H9 (cell line): ENCODE results near the gene MCEE. TPM values are rescaled to one million over a fixed set of nuclear protein-coding genes. Genes with fewer than 3 reads are reported as not detected.

ENCODE experiments used
- DNase-seq: peaks from one replicate; pipeline ENCODE4 v3.0.0-alpha.2; 2017
- H2AFZ ChIP-seq: one replicate; pipeline ENCODE4 v1.6.1; 2013; ENCODE audit warnings: mild to moderate bottlenecking, low read length, control low read depth, moderate library complexity
- H2AK5ac ChIP-seq: 2 replicates; pipeline ENCODE4 v1.6.1; 2013; ENCODE audit warnings: low read length, control low read depth, mixed read lengths; ENCODE audit not compliant: insufficient read length
- H2BK120ac ChIP-seq: one replicate; pipeline ENCODE4 v1.6.1; 2013; ENCODE audit warnings: low read depth, mild to moderate bottlenecking, low read length, control low read depth, inconsistent platforms; ENCODE audit not compliant: poor library complexity, severe bottlenecking
- H2BK12ac ChIP-seq: 2 replicates; pipeline ENCODE4 v1.6.1; 2013; ENCODE audit warnings: low read length, control low read depth, mixed read lengths, low read depth; ENCODE audit not compliant: insufficient read length
- H2BK15ac ChIP-seq: 2 replicates; pipeline ENCODE4 v1.6.1; 2013; ENCODE audit warnings: low read depth, low read length, control low read depth
- H2BK20ac ChIP-seq: one replicate; pipeline ENCODE4 v1.6.1; 2013; ENCODE audit warnings: low read depth, mild to moderate bottlenecking, low read length, control low read depth, inconsistent platforms; ENCODE audit not compliant: poor library complexity, severe bottlenecking
- H2BK5ac ChIP-seq: 2 replicates; pipeline ENCODE4 v1.6.1; 2013; ENCODE audit warnings: low read length, control low read depth, mixed read lengths; ENCODE audit not compliant: insufficient read length
- H3K14ac ChIP-seq: 2 replicates; pipeline ENCODE4 v1.6.1; 2013; ENCODE audit warnings: low read length, control low read depth; ENCODE audit not compliant: insufficient read depth
- H3K18ac ChIP-seq: 2 replicates; pipeline ENCODE4 v1.6.1; 2013; ENCODE audit warnings: low read depth, mild to moderate bottlenecking, mixed read lengths, low read length, control low read depth; ENCODE audit not compliant: insufficient read length
- H3K23ac ChIP-seq: 2 replicates; pipeline ENCODE4 v1.6.1; 2013; ENCODE audit warnings: low read length, control low read depth, mixed read lengths, low read depth; ENCODE audit not compliant: insufficient read length
- H3K23me2 ChIP-seq: 2 replicates; pipeline ENCODE4 v1.6.1; 2013; ENCODE audit warnings: low read depth, mild to moderate bottlenecking, mixed read lengths, low read length, control low read depth; ENCODE audit not compliant: insufficient read length, poor library complexity, severe bottlenecking
- H3K27ac ChIP-seq: 2 replicates; pipeline ENCODE4 v1.5.1; 2013; ENCODE audit warnings: low read length, control low read depth, mixed read lengths, low read depth; ENCODE audit not compliant: insufficient read length
- H3K27me3 ChIP-seq: 2 replicates; pipeline ENCODE4 v1.6.1; 2013; ENCODE audit warnings: low read length, control low read depth, inconsistent platforms; ENCODE audit not compliant: insufficient read depth
- H3K4ac ChIP-seq: 2 replicates; pipeline ENCODE4 v1.6.1; 2013; ENCODE audit warnings: low read depth, mild to moderate bottlenecking, control low read depth, inconsistent platforms, low read length, moderate library complexity
- H3K4me1 ChIP-seq: 2 replicates; pipeline ENCODE4 v1.6.1; 2013; ENCODE audit warnings: low read length, control low read depth, inconsistent platforms; ENCODE audit not compliant: insufficient read depth
- H3K4me2 ChIP-seq: 2 replicates; pipeline ENCODE4 v1.6.1; 2013; ENCODE audit warnings: low read length, control low read depth, mixed read lengths; ENCODE audit not compliant: insufficient read length, insufficient read depth
- H3K56ac ChIP-seq: 2 replicates; pipeline ENCODE4 v1.6.1; 2013; ENCODE audit warnings: low read depth, mild to moderate bottlenecking, mixed read lengths, low read length, control low read depth; ENCODE audit not compliant: insufficient read length
- H3K79me1 ChIP-seq: 2 replicates; pipeline ENCODE4 v1.6.1; 2013; ENCODE audit warnings: low read depth, mild to moderate bottlenecking, moderate library complexity, low read length, control low read depth, inconsistent platforms; ENCODE audit not compliant: insufficient read depth, poor library complexity, severe bottlenecking
- H3K79me2 ChIP-seq: 2 replicates; pipeline ENCODE4 v1.6.1; 2013; ENCODE audit warnings: low read length, control low read depth, inconsistent platforms; ENCODE audit not compliant: insufficient read depth
- H3K9ac ChIP-seq: 2 replicates; pipeline ENCODE4 v1.6.1; 2013; ENCODE audit warnings: low read length, control low read depth, mixed read lengths; ENCODE audit not compliant: insufficient read length; ENCODE audit errors: extremely low read depth
- H3K9me3 ChIP-seq: one replicate; pipeline ENCODE4 v1.6.1; 2013; ENCODE audit warnings: low read depth, low read length, inconsistent platforms; ENCODE audit not compliant: control insufficient read depth
- H3T11ph ChIP-seq: one replicate; pipeline ENCODE4 v1.6.1; 2013; ENCODE audit warnings: mild to moderate bottlenecking, low read length, control low read depth, inconsistent platforms
- H4K20me1 ChIP-seq: one replicate; pipeline ENCODE4 v1.6.1; 2013; ENCODE audit not compliant: control insufficient read depth, insufficient read length, insufficient read depth
- H4K5ac ChIP-seq: 2 replicates; pipeline ENCODE4 v1.6.1; 2013; ENCODE audit warnings: low read depth, mild to moderate bottlenecking, mixed read lengths, low read length, control low read depth; ENCODE audit not compliant: insufficient read length
- H4K8ac ChIP-seq: replicated peaks from 2 replicates; pipeline ENCODE4 v1.6.1; 2013; ENCODE audit warnings: low read length, control low read depth, mixed read lengths, low read depth; ENCODE audit not compliant: insufficient read length
- H4K91ac ChIP-seq: 2 replicates; pipeline ENCODE4 v1.6.1; 2013; ENCODE audit warnings: low read depth, mild to moderate bottlenecking, moderate library complexity, mixed read lengths, low read length, control low read depth; ENCODE audit not compliant: insufficient read length
- H3K27ac Mint-ChIP-seq, 3 experiments: 2 replicates in 2 of 3; 3 replicates in 1 of 3; pipeline ENCODE4 v1.8.0; 2020 to 2021; ENCODE audit warnings: mixed read lengths in 3 of 3, mild to moderate bottlenecking in 1 of 3, moderate library complexity in 1 of 3
- H3K27me3 Mint-ChIP-seq: 2 replicates; pipeline ENCODE4 v1.8.0; 2021; ENCODE audit warnings: low read depth, mild to moderate bottlenecking, moderate library complexity, mixed read lengths
- H3K36me3 Mint-ChIP-seq, 3 experiments: 2 replicates in 2 of 3; 3 replicates in 1 of 3; pipeline ENCODE4 v1.8.0; 2020 to 2021; ENCODE audit warnings: low read depth in 3 of 3, mixed read lengths in 3 of 3; ENCODE audit not compliant: insufficient read depth in 1 of 3
- H3K4me1 Mint-ChIP-seq, 2 experiments: 2 replicates each; pipeline ENCODE4 v1.8.0; 2020; ENCODE audit warnings: mixed read lengths in 2 of 2
- H3K4me3 Mint-ChIP-seq, 2 experiments: 2 replicates in 1 of 2; 3 replicates in 1 of 2; pipeline ENCODE4 v1.8.0; 2020 to 2021; ENCODE audit warnings: mild to moderate bottlenecking in 2 of 2, mixed read lengths in 2 of 2, moderate library complexity in 1 of 2
- H3K9me3 Mint-ChIP-seq, 2 experiments: 2 replicates in 1 of 2; 3 replicates in 1 of 2; pipeline ENCODE4 v1.8.0; 2020; ENCODE audit warnings: mild to moderate bottlenecking in 2 of 2, mixed read lengths in 2 of 2, moderate library complexity in 1 of 2
- WGBS: extraction: QIAGEN DNeasy Blood & Tissue Kit; methylation state at CpG from one replicate; pipeline ENCODE4 v1.1.7; 2013; ENCODE audit warnings: missing lambda C conversion rate, low lambda C conversion rate, mixed read lengths; ENCODE audit not compliant: insufficient read length; ENCODE audit errors: extremely low coverage; 5-methylcytosine and 5-hydroxymethylcytosine counted together
- total RNA-seq: library from RNA; stranded (reverse); gene quantifications from 2 replicates; pipeline ENCODE4 v1.2.1, GENCODE V29; 2021
- TF ChIP-seq, protein P1 (sequence below): fragments of 200-600 bp; sonication (generic); conservative IDR thresholded peaks from 3 replicates; pipeline ENCODE4 v1.8.0; 2021; ENCODE audit warnings: antibody characterized with exemption, mild to moderate bottlenecking

MCEE gene
- total RNA-seq, 1 experiment from 2014 or later, result 12.5 TPM

DNA sequence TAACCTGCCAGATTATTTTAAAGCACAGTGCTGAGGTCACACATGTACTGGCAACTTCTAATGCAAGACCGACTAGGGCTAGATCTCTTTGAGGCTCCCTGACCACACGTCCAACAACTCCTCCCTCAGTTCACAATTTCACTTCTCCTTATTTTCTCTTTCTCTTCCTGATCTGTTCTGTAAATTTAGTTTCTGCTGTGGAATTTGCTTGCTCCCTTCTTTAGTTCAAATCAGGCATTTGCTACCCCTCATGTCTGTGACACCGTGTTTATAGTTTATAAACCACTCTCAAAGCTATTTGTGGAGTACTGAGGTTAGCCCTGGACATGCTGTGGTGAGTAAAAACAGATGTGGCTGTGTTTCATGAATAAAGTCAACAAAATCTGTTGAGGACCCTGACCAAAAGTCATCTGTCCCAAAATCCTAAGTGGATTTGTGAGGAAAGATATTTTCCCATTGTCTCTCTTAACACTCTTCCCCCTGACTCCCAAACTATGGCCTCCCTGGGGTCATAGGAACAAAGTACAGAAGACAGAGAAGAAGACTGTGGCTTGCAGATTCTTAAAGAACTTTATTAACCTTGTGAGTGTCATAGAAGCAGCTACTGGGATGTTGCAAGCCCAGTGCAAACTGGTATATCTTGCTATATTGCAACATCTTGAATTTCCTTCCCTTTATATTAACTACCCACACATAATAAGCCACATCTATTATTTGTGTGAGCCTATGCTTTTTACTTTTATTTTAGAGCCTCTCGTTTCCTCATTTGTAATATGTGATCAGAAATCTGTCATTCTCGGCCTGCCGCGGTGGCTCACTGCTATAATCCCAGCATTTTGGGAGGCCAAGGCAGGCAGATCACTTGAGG, 65.0 kb downstream of the MCEE start:
- Histone ChIP-seq H3K56ac (no peak overlapping the region), H2AFZ (no peak overlapping the region), H3K4ac (no peak overlapping the region), H3K23ac (no peak overlapping the region), H2AK5ac (no peak overlapping the region), H3K23me2 (peaks cover 18% of the 10 kb centered on the region), H3K4me1 (peaks cover 3% of the 10 kb centered on the region; the same call in 1 of the 2 replicates), H2BK120ac (no peak overlapping the region), H3K9me3 (no peaks in the 10 kb centered on the region), H2BK12ac (no peak overlapping the region), H4K8ac (no peak overlapping the region), H3K27ac (no peak overlapping the region), H4K5ac (no peak overlapping the region), H3T11ph (no peak overlapping the region), H3K27me3 (no peaks in the 10 kb centered on the region), H4K20me1 (no peaks in the 10 kb centered on the region), H3K79me1 (no peaks in the 10 kb centered on the region), H3K18ac (no peak overlapping the region), H2BK5ac (no peak overlapping the region), H2BK15ac (no peak overlapping the region), H3K14ac (no peak overlapping the region), H3K79me2 (0 out of 2 replicates have a peak, but pooled peaks cover 2% of the 10 kb centered on the region), H2BK20ac (no peak overlapping the region), H3K4me2 (no peak overlapping the region), H4K91ac (no peak overlapping the region), H3K9ac (no peak overlapping the region)
- TF ChIP-seq, protein P1, sequence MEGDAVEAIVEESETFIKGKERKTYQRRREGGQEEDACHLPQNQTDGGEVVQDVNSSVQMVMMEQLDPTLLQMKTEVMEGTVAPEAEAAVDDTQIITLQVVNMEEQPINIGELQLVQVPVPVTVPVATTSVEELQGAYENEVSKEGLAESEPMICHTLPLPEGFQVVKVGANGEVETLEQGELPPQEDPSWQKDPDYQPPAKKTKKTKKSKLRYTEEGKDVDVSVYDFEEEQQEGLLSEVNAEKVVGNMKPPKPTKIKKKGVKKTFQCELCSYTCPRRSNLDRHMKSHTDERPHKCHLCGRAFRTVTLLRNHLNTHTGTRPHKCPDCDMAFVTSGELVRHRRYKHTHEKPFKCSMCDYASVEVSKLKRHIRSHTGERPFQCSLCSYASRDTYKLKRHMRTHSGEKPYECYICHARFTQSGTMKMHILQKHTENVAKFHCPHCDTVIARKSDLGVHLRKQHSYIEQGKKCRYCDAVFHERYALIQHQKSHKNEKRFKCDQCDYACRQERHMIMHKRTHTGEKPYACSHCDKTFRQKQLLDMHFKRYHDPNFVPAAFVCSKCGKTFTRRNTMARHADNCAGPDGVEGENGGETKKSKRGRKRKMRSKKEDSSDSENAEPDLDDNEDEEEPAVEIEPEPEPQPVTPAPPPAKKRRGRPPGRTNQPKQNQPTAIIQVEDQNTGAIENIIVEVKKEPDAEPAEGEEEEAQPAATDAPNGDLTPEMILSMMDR, result no peak
- Mint-ChIP-seq H3K9me3 (no peaks in the 10 kb centered on the region), H3K27me3 (peaks cover 12% of the 10 kb centered on the region), H3K4me1 (peaks cover 11 to 12% of the 10 kb centered on the region in 2 experiments), H3K4me3 (no peak overlapping the region), H3K36me3 (no peaks in the 10 kb centered on the region), H3K27ac (no peak overlapping the region)
- DNase-seq, result no peak
- WGBS, result no CpG with 5 or more reads among the region's 7 CpGs
